ENCODE results near the gene ERICH6B. TPM values are rescaled to one million over a fixed set of nuclear protein-coding genes. Genes with fewer than 3 reads are reported as not detected.
"Not testable (repeated sequence)": the region's sequence is repeated elsewhere in the genome, so short reads cannot be mapped to it uniquely, and the experiment has no call there.

The ERICH6B gene
- total RNA-seq: not detected

GRCh38 chr13:45615501-45616101 is at the start of gene ERICH6B:
Gene ERICH6B, minus strand, starts transcription at chr13:45615739. Its CDS starts 18,734 bp downstream, at chr13:45597005.
- Histone ChIP-seq H3K9me3 (no peaks in the 10 kb centered on the region), H3K27me3 (peaks cover 0 to 9% of the 10 kb centered on the region in 2 donors), H3K4me1 (no peaks in the 10 kb centered on the region), H3K4me3 (no peak within 1 kb of the TSS), H3K36me3 (no peaks in the 10 kb centered on the region), H3K27ac (no peak within 1 kb of the TSS)
- no peak for DNase-seq (ENCODE audit: low spot score in 2 of 2)
- TF ChIP-seq POLR2A (IDR thresholded peaks at IDR 0.05): no peak
- no peak for TF ChIP-seq POLR2AphosphoS5 (IDR thresholded peaks at IDR 0.05)
- no peak for TF ChIP-seq CTCF (IDR thresholded peaks at IDR 0.05)
- intact Hi-C loops (cut with DNase I; ENCODE audit: low total_unique reads): no loop called here

DNA sequence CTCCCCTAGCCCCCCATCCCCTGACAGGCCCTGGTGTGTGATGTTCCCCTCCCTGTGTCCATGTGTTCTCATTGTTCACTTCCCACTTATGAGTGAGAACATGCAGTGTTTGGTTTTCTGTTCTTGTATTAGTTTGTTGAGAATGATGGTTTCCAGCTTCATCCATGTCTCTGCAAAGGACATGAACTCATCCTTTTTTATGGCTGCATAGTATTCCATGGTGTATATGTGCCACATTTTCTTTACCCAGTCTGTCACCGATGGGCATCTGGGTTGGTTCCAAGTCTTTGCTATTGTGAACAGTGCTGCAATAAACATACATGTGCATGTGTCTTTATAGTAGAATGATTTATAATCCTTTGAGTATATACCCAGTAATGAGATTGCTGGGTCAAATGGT is 47.4 kb upstream of the ERICH6B start:
- DNase-seq (ENCODE audit: low spot score in 2 of 2); H3K9me3 ChIP-seq; H3K27me3 ChIP-seq; H3K4me3 ChIP-seq; H3K4me1 ChIP-seq; intact Hi-C loops (cut with DNase I; ENCODE audit: low total_unique reads); H3K36me3 ChIP-seq; H3K27ac ChIP-seq: not testable (repeated sequence)

DNA sequence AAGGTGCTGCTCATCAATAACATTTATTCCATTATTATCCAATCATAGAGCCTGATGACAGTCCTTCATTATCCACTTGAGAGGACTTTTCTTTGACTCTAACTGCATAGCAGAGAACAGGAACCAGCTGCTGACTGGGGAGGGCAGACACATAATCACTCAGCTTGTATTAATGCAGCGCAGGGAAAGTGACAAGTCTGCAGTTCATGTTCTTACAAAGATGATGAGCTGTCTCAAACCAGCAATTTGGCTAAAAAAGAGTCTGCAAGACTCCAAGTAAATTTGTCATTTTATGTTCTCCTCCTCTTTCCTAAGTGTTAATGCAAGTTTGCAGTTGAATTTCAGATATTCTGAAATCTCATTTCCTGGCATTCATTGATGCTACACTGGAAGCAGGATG is 46.6 kb upstream of the ERICH6B start:
- H3K4me3 ChIP-seq: no peak overlapping the region
- no peak overlapping the region for H3K27ac ChIP-seq
- peaks cover 0 to 7% of the 10 kb centered on the region in 2 donors for H3K9me3 ChIP-seq
- intact Hi-C loops (cut with DNase I; ENCODE audit: low total_unique reads): no loop called here
- TF ChIP-seq CTCF (IDR thresholded peaks at IDR 0.05): no peak
- TF ChIP-seq POLR2AphosphoS5 (IDR thresholded peaks at IDR 0.05): no peak
- no peak for TF ChIP-seq POLR2A (IDR thresholded peaks at IDR 0.05)
- H3K4me1 ChIP-seq: no peaks in the 10 kb centered on the region
- no peak for DNase-seq (ENCODE audit: low spot score in 2 of 2)
- H3K27me3 ChIP-seq: no peaks in the 10 kb centered on the region
- no peaks in the 10 kb centered on the region for H3K36me3 ChIP-seq

- H3K36me3 ChIP-seq; H3K4me1 ChIP-seq; H3K9me3 ChIP-seq; H3K27ac ChIP-seq; H3K27me3 ChIP-seq; H3K4me3 ChIP-seq; intact Hi-C loops (cut with DNase I; ENCODE audit: low total_unique reads); DNase-seq (ENCODE audit: low spot score in 2 of 2): not testable (repeated sequence)
These were observed 44.9 kb upstream of the ERICH6B start for GRCh38 chr13:45660458-45660857.

DNA sequence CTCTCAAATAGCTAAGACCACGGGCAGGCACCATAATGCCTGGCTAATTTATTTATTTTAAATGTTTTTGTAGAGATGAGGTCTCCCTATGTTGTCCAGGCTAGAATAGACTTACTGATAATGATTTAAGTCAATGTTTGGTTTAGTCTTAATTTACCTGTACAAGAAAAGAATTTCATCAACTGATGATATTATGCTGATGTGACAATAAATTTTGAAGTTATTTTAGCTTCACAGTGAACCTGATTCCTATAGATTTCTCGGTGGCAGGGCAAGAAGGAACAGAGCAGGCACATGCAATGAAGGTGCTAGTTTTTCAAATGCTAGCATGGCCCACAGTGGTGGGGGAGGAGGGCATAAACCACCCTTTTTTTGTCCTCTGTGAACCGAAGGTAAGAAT is 44.0 kb upstream of the ERICH6B start:
- Histone ChIP-seq H3K27me3 (no peaks in the 10 kb centered on the region), H3K9me3 (peaks cover 0 to 8% of the 10 kb centered on the region in 2 donors), H3K4me1 (no peaks in the 10 kb centered on the region), H3K4me3 (no peak overlapping the region), H3K27ac (no peak overlapping the region), H3K36me3 (no peaks in the 10 kb centered on the region)
- DNase-seq (ENCODE audit: low spot score in 2 of 2): no peak
- intact Hi-C loops (cut with DNase I; ENCODE audit: low total_unique reads): no loop called here
- no peak for TF ChIP-seq CTCF (IDR thresholded peaks at IDR 0.05)
- no peak for TF ChIP-seq POLR2AphosphoS5 (IDR thresholded peaks at IDR 0.05)
- TF ChIP-seq POLR2A (IDR thresholded peaks at IDR 0.05): no peak

DNA sequence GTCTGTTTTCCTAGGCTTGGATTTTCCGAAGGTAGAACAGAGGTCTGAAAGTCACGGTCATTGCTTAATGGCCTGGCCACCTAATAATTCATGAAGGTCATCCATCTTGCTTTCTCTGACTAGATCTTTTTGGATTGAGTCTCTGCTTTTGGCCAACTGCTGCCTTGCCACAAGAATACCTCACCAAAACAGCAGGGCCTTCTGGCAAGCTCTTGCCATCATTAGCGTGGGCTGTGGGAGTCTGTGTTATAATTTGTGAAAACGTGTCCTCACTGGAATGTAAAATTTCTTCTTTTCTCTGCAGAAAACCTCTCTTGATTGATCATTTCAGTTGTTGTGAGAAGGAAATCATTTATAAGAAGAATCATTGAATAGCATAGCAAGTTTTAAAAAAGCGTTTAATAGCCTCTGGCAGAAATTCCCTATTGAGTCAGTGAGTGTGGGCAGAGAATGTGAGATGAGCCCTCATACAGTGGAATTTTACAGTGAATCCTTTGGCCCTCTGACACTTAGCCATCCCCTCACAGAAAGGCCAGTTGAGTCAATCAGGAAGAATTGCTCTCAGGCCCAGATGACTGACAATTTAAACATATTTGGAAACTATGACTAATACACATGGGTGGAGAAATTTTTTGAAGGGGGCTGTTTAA is 43.2 kb upstream of the ERICH6B start:
- Histone ChIP-seq H3K27ac (no peak overlapping the region), H3K9me3 (peaks cover 0 to 8% of the 10 kb centered on the region in 2 donors), H3K36me3 (no peaks in the 10 kb centered on the region), H3K4me1 (no peaks in the 10 kb centered on the region), H3K27me3 (no peaks in the 10 kb centered on the region), H3K4me3 (no peak overlapping the region)
- TF ChIP-seq POLR2A (IDR thresholded peaks at IDR 0.05) (no peak), POLR2AphosphoS5 (IDR thresholded peaks at IDR 0.05) (no peak), CTCF (IDR thresholded peaks at IDR 0.05) (no peak)
- DNase-seq (ENCODE audit: low spot score in 2 of 2): no peak
- intact Hi-C loops (cut with DNase I; ENCODE audit: low total_unique reads): no loop called here

Data from breast epithelium (tissue), 4 donors.